Astrocyte of the spinal cord (primary cell): ENCODE data around the gene BEND7.
"Not testable (repeated sequence)": the region's sequence is repeated elsewhere in the genome, so short reads cannot be mapped to it uniquely, and the experiment has no call there.

ENCODE experiments used
- DNase-seq: peaks from one replicate; pipeline ENCODE4 v3.0.0; 2011; ENCODE audit warnings: low read depth, low spot score
- H3K4me3 ChIP-seq: 2 replicates; pipeline ENCODE4 v1.5.1; 2011; ENCODE audit warnings: low read depth, mild to moderate bottlenecking, low read length, moderate library complexity
- in situ Hi-C: cut with HindIII; loops from 2 replicates; pipeline ENCODE4 v1.10.0; 2017; ENCODE audit warnings: low sequenced_read_pairs
- TF ChIP-seq, protein P1 (sequence below): IDR thresholded peaks from 2 replicates; pipeline ENCODE4 v1.5.1; 2012; ENCODE audit warnings: low read depth, mild to moderate bottlenecking, low read length, inconsistent platforms

Gene BEND7

GRCh38 chr10:13439313-13440184 is 89.3 kb downstream of the BEND7 start:
- in situ Hi-C loops = no loop called here
- no peak for DNase-seq
- TF ChIP-seq, protein P1, sequence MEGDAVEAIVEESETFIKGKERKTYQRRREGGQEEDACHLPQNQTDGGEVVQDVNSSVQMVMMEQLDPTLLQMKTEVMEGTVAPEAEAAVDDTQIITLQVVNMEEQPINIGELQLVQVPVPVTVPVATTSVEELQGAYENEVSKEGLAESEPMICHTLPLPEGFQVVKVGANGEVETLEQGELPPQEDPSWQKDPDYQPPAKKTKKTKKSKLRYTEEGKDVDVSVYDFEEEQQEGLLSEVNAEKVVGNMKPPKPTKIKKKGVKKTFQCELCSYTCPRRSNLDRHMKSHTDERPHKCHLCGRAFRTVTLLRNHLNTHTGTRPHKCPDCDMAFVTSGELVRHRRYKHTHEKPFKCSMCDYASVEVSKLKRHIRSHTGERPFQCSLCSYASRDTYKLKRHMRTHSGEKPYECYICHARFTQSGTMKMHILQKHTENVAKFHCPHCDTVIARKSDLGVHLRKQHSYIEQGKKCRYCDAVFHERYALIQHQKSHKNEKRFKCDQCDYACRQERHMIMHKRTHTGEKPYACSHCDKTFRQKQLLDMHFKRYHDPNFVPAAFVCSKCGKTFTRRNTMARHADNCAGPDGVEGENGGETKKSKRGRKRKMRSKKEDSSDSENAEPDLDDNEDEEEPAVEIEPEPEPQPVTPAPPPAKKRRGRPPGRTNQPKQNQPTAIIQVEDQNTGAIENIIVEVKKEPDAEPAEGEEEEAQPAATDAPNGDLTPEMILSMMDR = no peak
- H3K4me3 ChIP-seq = peak overlapping the region; percentile 17

- H3K4me3 ChIP-seq = no peak overlapping the region
- DNase-seq = no peak
- in situ Hi-C loops = no loop called here
- TF ChIP-seq, protein P1 = no peak
Measured at GRCh38 chr10:13437026-13437555, 91.7 kb downstream of the BEND7 start.

GRCh38 chr10:13427943-13428342 is 100.9 kb downstream of the BEND7 start:
- DNase-seq, in situ Hi-C loops, H3K4me3 ChIP-seq: not testable (repeated sequence)

GRCh38 chr10:13425397-13425796 is 103.4 kb downstream of the BEND7 start:
- TF ChIP-seq, protein P1 = no peak
- in situ Hi-C loops = no loop called here
- DNase-seq = no peak

DNA sequence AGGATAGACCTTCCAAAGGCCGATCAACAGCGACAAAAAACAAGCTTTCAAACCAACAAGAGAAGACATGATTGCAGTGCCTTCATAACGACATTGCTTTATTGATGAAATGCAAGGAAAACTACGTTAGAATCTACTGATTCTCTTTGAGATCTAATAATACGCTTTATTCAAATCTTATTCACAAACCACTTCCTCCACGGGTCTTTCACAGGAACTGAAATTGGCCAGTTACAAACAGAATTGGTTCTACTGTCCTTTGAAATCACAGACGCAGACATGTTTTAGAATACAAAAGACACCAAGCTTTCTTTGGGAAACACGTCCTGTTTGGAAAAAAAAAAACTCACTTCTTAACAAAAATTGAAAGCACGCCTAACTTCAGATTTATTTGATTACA is 106.0 kb downstream of the BEND7 start:
- in situ Hi-C loops = no loop called here
- H3K4me3 ChIP-seq = no peak overlapping the region
- TF ChIP-seq, protein P1 = no peak
- DNase-seq = no peak

More at GRCh38 chr10:13425397-13425796, 103.4 kb downstream of the BEND7 start:
- H3K4me3 ChIP-seq = no peak overlapping the region

- TF ChIP-seq, protein P1 = no peak
- no peak for DNase-seq
- in situ Hi-C loops = no loop called here
- no peak overlapping the region for H3K4me3 ChIP-seq
Measured at GRCh38 chr10:13421382-13421917, 107.4 kb downstream of the BEND7 start.
